Tibial artery (tissue), 4 donors: ENCODE measurements around the gene ULK3.

Experiments used
- DNase-seq, 2 donors: peaks; one replicate each; pipeline ENCODE4 v3.0.0-alpha.2; 2019
- H3K27ac ChIP-seq, 2 donors: fragments of 200-600 bp; sonication (generic) in 1 of 2; 1 replicate in 1 of 2; 2 replicates in 1 of 2; pipeline ENCODE4 v1.5.1; 2018 to 2019; ENCODE audit warnings: mild to moderate bottlenecking in 1 of 2
- H3K27me3 ChIP-seq, 2 donors: fragments of 200-600 bp; sonication (generic) in 1 of 2; one replicate each; pipeline versions ENCODE4 v1.5.1 to v1.6.0; 2016 to 2019
- H3K36me3 ChIP-seq, 3 donors: fragments of 200-600 bp; sonication (generic) in 2 of 3; one replicate each; pipeline ENCODE4 v1.5.1; 2016 to 2019; ENCODE audit warnings: mild to moderate bottlenecking in 2 of 3
- H3K4me1 ChIP-seq, 4 donors: fragments of 200-600 bp; sonication (generic) in 2 of 4; 1 replicate in 3 of 4; 2 replicates in 1 of 4; pipeline ENCODE4 v1.5.1; 2016 to 2019
- H3K4me3 ChIP-seq, 2 donors: fragments of 200-600 bp; sonication (generic) in 1 of 2; 1 replicate in 1 of 2; 2 replicates in 1 of 2; pipeline ENCODE4 v1.5.1; 2018 to 2019; ENCODE audit warnings: mild to moderate bottlenecking in 2 of 2
- H3K9me3 ChIP-seq, 3 donors: fragments of 200-600 bp; sonication (generic) in 1 of 3; one replicate each; pipeline ENCODE4 v1.5.1; 2016 to 2019
- CTCF ChIP-seq, 2 experiments: fragments of 200-600 bp in 1 of 2; fragments of 450-650 bp in 1 of 2; IDR thresholded peaks; one replicate each; pipeline ENCODE4 v1.5.1; 2017 to 2019; ENCODE audit warnings: antibody characterized with exemption in 2 of 2, mild to moderate bottlenecking in 1 of 2, moderate library complexity in 1 of 2
- intact Hi-C: fragments of 100-400 bp; cut with DNase I; formaldehyde crosslinking; loops from one replicate; pipeline ENCODE4 v1.15.0; 2023; ENCODE audit warnings: low total_unique reads

The ULK3 gene

DNA sequence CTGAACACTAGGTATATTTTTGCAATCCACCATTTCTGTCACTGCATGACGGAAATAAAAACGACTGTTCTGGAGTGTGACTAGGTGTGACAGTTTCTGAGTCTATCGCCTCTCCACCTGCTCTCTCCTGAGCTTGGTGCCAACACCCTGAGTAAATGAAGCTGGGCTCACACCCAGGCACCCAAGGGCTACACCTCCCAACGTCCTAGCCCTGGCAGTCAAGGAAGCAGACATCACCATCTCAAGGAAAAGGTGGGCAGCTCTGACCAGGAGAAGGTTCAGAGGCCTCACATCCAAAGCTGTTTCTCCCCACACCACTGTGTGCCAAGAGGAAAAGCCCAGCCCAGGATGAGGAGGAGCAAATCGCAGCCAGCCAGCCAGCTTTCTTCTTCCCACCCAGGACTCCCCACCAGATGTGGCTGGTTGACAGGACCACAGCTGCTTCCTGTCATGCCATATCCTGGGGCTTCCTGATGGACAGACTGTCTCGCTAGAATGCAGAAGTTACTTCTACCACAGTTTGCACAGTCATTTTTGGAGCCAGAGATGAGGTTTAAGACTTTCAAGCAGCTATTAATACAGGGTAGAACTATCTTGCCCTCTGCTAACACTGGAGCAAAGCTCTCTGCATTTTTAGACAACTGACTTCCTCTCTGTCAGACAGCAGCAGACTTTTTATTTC lies 26.9 kb upstream of the ULK3 start:
- Histone ChIP-seq H3K27ac (peak overlapping the region; percentile 34 to 37), H3K9me3 (no peaks in the 10 kb centered on the region), H3K27me3 (no peaks in the 10 kb centered on the region), H3K4me1 (peaks cover 7 to 65% (median 43%) of the 10 kb centered on the region in 4 donors), H3K36me3 (peaks cover 0 to 9% (median 0%) of the 10 kb centered on the region in 3 donors), H3K4me3 (peak overlapping the region in 1 of 2 donors; percentile 2)
- no peak for TF ChIP-seq CTCF (IDR thresholded peaks at IDR 0.05)
- intact Hi-C loops: no loop called here
- peak; percentile 75 for DNase-seq

GRCh38 chr15:74869372-74869725 lies 26.4 kb upstream of the ULK3 start:
- peak overlapping the region in 1 of 2 donors; percentile 2 for H3K4me3 ChIP-seq
- intact Hi-C loops: no loop called here
- H3K27ac ChIP-seq: peak overlapping the region in 1 of 2 donors; percentile 37

DNA sequence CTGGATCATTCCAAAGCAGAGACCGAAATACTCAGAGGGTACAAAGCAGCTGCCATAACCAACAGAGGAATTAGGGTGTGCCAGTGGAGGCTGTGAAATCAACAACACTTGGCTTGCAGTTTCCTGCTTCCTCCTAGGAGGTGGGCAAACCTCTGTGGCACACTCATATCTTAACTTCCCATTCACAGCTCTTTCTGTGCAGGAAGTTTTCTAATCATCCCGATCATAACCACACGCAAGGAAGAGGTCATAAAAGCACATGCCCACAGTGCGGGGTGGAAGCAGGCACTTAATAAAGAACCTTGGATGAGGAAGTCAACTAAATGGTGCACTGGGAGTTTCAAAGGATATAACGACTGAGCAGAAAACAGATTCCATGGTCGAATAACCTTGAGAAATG lies 25.1 kb upstream of the ULK3 start:
- H3K4me1 ChIP-seq: peaks cover 7 to 70% (median 41%) of the 10 kb centered on the region in 4 donors
- H3K9me3 ChIP-seq: no peaks in the 10 kb centered on the region
- no peak overlapping the region for H3K4me3 ChIP-seq
- no peak for TF ChIP-seq CTCF (IDR thresholded peaks at IDR 0.05)
- peak in 1 of 2 donors; percentile 65 for DNase-seq
- H3K36me3 ChIP-seq: peaks cover 0 to 15% (median 0%) of the 10 kb centered on the region in 3 donors
- H3K27me3 ChIP-seq: no peaks in the 10 kb centered on the region
- H3K27ac ChIP-seq: no peak overlapping the region
- intact Hi-C loops: no loop called here

More at GRCh38 chr15:74869372-74869725, 26.4 kb upstream of the ULK3 start:
- TF ChIP-seq CTCF (IDR thresholded peaks at IDR 0.05): no peak
- Histone ChIP-seq H3K36me3 (peaks cover 0 to 10% (median 0%) of the 10 kb centered on the region in 3 donors), H3K9me3 (no peaks in the 10 kb centered on the region), H3K27me3 (no peaks in the 10 kb centered on the region), H3K4me1 (peaks cover 7 to 65% (median 43%) of the 10 kb centered on the region in 4 donors)
- DNase-seq: no peak

DNA sequence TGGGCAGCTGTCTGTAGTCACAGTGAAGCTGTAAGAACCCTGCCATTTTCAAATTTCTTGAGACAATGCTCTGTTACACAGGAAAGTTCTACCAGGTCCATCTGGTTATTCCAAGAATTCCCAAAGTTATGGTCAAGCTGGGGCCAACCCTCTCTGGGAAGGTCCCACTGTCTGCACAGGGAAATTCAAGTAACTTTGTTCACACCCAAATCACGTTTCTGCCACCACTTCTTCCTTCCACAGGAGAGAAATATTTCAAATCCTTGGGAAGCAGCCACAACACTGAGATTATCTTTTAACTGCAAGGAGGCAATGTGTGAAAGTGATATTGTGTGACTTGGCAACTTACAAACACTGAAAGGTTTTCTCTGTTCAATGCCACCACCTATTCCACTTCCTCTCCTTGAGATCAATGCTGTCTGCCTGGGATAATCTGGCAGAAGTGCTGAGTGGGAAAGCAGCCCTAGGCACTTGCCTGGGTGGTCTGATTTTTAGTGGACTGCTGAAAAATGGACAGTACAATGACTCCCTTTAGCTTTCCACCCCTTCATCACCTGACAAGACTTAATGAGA lies 24.6 kb upstream of the ULK3 start:
- no peak overlapping the region for H3K27ac ChIP-seq
- no peaks in the 10 kb centered on the region for H3K9me3 ChIP-seq
- H3K4me3 ChIP-seq: no peak overlapping the region
- intact Hi-C loops: no loop called here
- peaks cover 7 to 69% (median 41%) of the 10 kb centered on the region in 4 donors for H3K4me1 ChIP-seq
- no peaks in the 10 kb centered on the region for H3K27me3 ChIP-seq
- no peak for DNase-seq
- peaks cover 0 to 15% (median 0%) of the 10 kb centered on the region in 3 donors for H3K36me3 ChIP-seq
- TF ChIP-seq CTCF (IDR thresholded peaks at IDR 0.05): no peak

GRCh38 chr15:74866090-74866489 lies 23.1 kb upstream of the ULK3 start:
- peaks cover 0 to 15% (median 0%) of the 10 kb centered on the region in 3 donors for H3K36me3 ChIP-seq
- H3K27me3 ChIP-seq: no peaks in the 10 kb centered on the region
- intact Hi-C loops: no loop called here
- H3K4me1 ChIP-seq: peaks cover 5 to 54% (median 29%) of the 10 kb centered on the region in 4 donors
- H3K9me3 ChIP-seq: no peaks in the 10 kb centered on the region
- H3K27ac ChIP-seq: no peak overlapping the region
- DNase-seq: peak in 1 of 2 donors; percentile 36
- no peak for TF ChIP-seq CTCF (IDR thresholded peaks at IDR 0.05)
- no peak overlapping the region for H3K4me3 ChIP-seq
